ENCODE results near the gene DLEU7.

DNA sequence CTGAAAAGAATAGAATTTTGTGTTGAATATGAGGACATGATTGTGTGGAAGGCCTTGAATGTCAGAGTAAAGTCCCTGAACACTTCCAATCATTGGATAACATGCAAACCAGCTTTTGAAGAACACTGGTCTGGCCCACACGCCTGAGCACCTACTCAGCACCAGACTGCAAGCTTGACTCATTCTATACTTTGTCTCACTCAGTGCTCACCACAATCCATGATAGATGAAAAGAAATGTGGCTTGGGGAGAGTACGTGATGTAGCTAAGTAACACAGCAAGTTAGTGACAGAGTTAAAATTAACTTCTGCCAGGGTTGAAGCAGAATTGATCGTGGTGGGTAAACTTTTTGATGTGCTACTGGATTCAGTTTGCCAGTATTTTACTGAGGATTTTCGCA lies 12.0 kb downstream of the DLEU7 start:
- no peak for TF ChIP-seq CTCF (conservative IDR thresholded peaks at IDR 0.05; ENCODE audit: low read length)
- no peak for TF ChIP-seq EZH2phosphoT487 (IDR thresholded peaks at IDR 0.05; ENCODE audit: borderline replicate concordance)
